NT2/D1 (cell line): Measurements from ENCODE around the gene ADGRL4.

Experiments used
- DNase-seq: peaks from one replicate; pipeline ENCODE4 v3.0.0-alpha.2; 2011; ENCODE audit warnings: low read depth, low spot score
- H3K27me3 ChIP-seq: 2 replicates; pipeline ENCODE4 v1.6.0; 2011; ENCODE audit warnings: mild to moderate bottlenecking; ENCODE audit not compliant: insufficient read length, insufficient read depth
- H3K36me3 ChIP-seq: 2 replicates; pipeline ENCODE4 v1.6.1; 2011; ENCODE audit warnings: mild to moderate bottlenecking, low read length, mixed read lengths; ENCODE audit not compliant: insufficient read depth, insufficient read length
- H3K4me1 ChIP-seq: 2 replicates; pipeline ENCODE4 v1.5.1; 2011; ENCODE audit not compliant: insufficient read depth, insufficient read length
- H3K4me3 ChIP-seq: 2 replicates; pipeline ENCODE4 v1.5.1; 2011; ENCODE audit warnings: low read depth; ENCODE audit not compliant: insufficient read length
- H3K9ac ChIP-seq: 2 replicates; pipeline ENCODE4 v1.6.0; 2011; ENCODE audit warnings: low read depth; ENCODE audit not compliant: insufficient read length
- H3K9me3 ChIP-seq: 2 replicates; pipeline ENCODE4 v1.5.1; 2011; ENCODE audit warnings: mild to moderate bottlenecking, low read length; ENCODE audit not compliant: insufficient read depth
- SUZ12 ChIP-seq: IDR thresholded peaks from 2 replicates; pipeline ENCODE4 v1.6.1; 2011; ENCODE audit not compliant: insufficient read length, insufficient read depth; ENCODE audit errors: extremely low read depth
- YY1 ChIP-seq: IDR thresholded peaks from 2 replicates; pipeline ENCODE4 v1.6.1; 2011; ENCODE audit not compliant: insufficient read length, insufficient read depth
- ZNF274 ChIP-seq: IDR thresholded peaks from 2 replicates; pipeline ENCODE4 v1.6.1; 2011; ENCODE audit warnings: mild to moderate bottlenecking, low read depth, low read length

ADGRL4 gene

DNA sequence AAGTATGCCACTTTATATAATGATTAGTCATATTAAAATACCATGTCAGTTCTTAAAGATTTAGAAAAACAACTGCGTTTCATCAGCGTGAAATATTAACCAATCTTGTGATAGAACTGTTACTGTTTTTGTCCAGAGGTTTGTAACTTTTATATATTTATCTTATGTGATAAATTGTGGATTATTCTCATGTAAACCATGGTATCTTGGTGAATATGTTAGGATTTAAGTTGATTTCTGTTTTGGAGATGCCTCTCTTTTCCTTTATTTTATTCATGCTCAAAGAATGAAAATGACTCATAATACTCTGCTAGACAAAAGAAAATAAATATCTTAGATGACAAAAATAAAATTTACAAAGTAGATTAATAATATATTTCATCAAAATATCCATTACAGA, 88.4 kb downstream of the ADGRL4 start:
- H3K4me3 ChIP-seq = no peak overlapping the region
- no peaks in the 10 kb centered on the region for H3K4me1 ChIP-seq
- TF ChIP-seq ZNF274 (no peak), YY1 (no peak), SUZ12 (no peak)

DNA sequence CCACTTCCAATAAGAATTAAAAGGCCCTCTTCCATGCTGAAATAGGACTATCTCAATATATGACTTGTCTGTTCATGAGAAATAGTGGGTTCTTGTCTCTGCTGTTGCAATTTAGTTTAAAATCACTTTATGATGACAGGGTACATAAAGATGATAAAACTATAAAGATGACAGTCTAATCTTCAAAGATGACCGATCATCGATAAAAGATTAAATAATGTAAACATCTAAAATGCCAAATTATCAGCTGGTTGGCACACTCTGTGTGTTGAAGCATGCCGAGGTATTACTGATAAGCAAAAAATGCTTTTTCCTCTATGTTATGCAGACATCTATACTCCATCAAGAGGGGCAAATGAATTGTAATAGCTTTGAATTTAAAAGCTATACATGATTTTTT, 89.5 kb downstream of the ADGRL4 start:
- no peaks in the 10 kb centered on the region for H3K4me1 ChIP-seq
- TF ChIP-seq SUZ12 (no peak), ZNF274 (no peak), YY1 (no peak)

More for the DNA sequence above, 88.4 kb downstream of the ADGRL4 start:
- DNase-seq = no peak
- Histone ChIP-seq H3K9me3 (no peaks in the 10 kb centered on the region), H3K36me3 (no peaks in the 10 kb centered on the region), H3K27me3 (no peaks in the 10 kb centered on the region), H3K9ac (no peak overlapping the region)

DNA sequence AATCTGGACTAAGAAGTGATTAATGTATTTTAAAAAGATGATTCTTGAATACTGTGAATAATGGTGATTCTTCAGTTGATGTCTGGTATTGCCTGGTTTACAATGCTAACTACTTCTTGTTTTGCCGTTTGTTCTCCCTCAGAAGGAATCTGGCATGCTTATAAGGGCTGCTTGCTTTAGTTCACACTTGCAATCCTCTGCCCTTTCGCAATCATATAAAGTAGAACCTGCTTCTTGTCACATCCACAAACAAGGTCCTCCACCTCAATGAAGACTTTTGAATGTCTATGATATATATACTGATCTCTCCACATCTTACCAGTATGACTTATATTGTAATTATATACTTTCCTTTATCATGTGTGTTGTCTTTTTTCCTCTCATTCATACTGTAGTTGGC, 92.6 kb downstream of the ADGRL4 start:
- Histone ChIP-seq H3K36me3 (no peaks in the 10 kb centered on the region), H3K9me3 (no peaks in the 10 kb centered on the region), H3K9ac (no peak overlapping the region), H3K4me1 (no peaks in the 10 kb centered on the region), H3K4me3 (no peak overlapping the region), H3K27me3 (no peaks in the 10 kb centered on the region)
- TF ChIP-seq ZNF274 (no peak), YY1 (no peak), SUZ12 (no peak)
- no peak for DNase-seq

More for the DNA sequence above, 89.5 kb downstream of the ADGRL4 start:
- Histone ChIP-seq H3K9ac (no peak overlapping the region), H3K4me3 (no peak overlapping the region), H3K27me3 (no peaks in the 10 kb centered on the region), H3K9me3 (no peaks in the 10 kb centered on the region), H3K36me3 (no peaks in the 10 kb centered on the region)
- no peak for DNase-seq

DNA sequence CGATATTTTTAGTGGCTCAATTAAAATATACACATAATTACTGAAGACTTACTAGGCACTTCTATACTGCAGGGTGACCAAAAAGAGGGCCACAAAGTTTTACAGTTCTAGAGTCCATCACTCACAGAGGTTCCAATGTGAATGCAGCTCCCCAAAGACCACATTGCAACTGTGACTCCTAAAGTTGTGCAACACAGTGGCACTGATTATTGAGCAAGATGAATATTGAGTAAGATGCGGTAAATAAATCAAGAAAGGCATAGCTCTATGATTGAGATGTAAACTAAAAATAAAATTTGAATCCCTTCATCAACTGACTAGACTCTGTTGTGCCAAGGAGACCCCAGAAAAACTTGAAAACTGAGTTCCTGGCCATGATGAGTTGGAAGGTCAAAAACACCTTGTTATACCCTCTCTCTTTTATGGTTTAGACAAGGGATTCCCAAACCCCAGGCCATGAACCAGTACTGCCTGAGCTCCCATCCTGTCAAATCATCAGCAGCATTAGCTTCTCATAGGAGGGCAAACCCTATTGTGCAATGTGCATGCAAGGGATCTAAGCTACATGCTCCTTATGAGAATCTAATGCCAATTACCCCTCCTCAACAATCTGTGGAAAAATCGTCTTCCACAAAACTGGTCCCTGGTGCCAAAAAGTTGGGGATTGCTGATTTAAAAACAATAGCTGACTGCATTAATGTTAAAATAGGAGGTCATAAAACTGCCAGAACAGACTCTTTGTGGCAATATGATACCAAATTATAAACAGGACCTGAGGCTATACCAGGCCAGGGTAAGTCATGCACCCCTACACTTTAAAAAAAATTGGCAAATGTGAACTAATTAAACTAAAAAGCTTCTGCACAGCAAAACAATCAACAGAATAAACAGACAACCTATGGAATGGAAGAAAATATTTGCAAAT, 94.3 kb downstream of the ADGRL4 start:
- no peaks in the 10 kb centered on the region for H3K27me3 ChIP-seq
- no peak for DNase-seq
- H3K36me3 ChIP-seq = no peaks in the 10 kb centered on the region
- TF ChIP-seq SUZ12 (no peak), YY1 (no peak), ZNF274 (no peak)
- H3K4me3 ChIP-seq = no peak overlapping the region
- no peaks in the 10 kb centered on the region for H3K9me3 ChIP-seq
- no peaks in the 10 kb centered on the region for H3K4me1 ChIP-seq
- H3K9ac ChIP-seq = no peak overlapping the region

DNA sequence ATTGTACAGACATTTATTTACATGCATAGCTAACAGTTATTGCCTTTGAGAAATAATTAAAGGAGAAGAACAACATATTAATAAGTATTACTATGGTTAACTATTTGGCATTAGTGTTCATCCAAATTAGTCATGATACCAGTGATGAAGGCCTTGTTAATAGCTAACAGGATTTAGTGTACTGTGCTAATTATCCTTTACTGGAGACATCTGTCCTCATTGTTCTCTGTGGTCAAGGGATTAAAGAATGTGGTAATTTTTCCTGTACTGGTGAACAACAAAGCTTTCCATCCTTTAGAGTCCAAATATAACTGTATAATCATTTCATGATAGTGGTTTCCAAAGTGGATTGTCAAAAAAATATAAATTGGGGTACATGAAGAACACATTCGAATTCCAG, 103.9 kb downstream of the ADGRL4 start:
- no peak overlapping the region for H3K9ac ChIP-seq
- no peaks in the 10 kb centered on the region for H3K27me3 ChIP-seq
- no peak for DNase-seq
- no peaks in the 10 kb centered on the region for H3K9me3 ChIP-seq
- TF ChIP-seq YY1 = no peak
- TF ChIP-seq SUZ12 = no peak
- no peak for TF ChIP-seq ZNF274
- H3K36me3 ChIP-seq = no peaks in the 10 kb centered on the region
- H3K4me3 ChIP-seq = no peak overlapping the region
- H3K4me1 ChIP-seq = no peaks in the 10 kb centered on the region

DNA sequence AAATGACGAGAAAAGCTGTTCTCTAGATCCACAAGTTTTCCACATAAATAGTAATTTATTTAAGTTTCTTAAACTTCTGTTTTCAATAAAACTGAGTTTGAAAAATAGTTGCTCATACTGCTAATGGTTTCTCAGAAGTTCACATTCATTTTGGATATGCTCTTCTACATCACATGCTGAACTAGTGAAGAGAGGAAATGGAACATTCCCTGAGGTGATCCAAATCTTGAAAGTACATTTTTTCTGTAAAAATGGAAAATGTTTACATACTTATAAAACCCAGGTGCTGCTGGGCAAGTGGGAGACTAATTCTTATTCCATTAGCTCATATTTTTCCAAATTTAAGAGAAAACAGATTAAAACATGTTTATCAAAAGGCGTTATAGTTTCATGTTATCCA, 111.7 kb downstream of the ADGRL4 start:
- no peaks in the 10 kb centered on the region for H3K4me1 ChIP-seq

DNA sequence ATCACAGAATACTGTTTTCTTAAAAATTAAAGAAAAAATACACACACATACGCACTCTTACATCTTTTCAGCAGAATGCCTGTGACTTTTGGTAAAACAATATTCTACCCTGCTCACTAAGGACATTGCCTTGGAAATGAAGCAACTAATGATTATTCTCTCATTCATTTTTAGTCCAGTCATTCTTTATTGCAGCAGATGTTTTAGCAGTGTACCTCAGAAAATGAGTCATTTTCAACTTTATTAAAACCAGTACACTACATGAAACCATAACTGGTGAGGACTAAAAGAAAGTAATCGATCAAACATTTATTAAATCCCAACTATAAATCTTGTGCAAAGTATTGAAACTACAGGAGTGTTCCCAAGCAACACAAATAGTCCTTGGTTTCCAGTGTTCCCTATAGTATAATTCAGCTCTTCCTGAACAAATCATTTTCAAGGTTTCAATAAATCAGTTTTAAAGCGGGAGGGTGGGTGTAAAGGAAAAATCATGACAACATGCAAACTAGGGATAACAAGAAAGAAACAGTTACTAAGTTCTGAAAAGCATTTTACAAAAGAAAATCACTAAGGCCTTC, 114.2 kb downstream of the ADGRL4 start:
- no peaks in the 10 kb centered on the region for H3K36me3 ChIP-seq
- no peaks in the 10 kb centered on the region for H3K27me3 ChIP-seq
- no peaks in the 10 kb centered on the region for H3K9me3 ChIP-seq
- TF ChIP-seq ZNF274 = no peak
- TF ChIP-seq SUZ12 = no peak
- TF ChIP-seq YY1 = no peak
- no peak overlapping the region for H3K4me3 ChIP-seq
- H3K9ac ChIP-seq = no peak overlapping the region
- DNase-seq = no peak
- H3K4me1 ChIP-seq = no peaks in the 10 kb centered on the region

More for the DNA sequence above, 111.7 kb downstream of the ADGRL4 start:
- Histone ChIP-seq H3K9me3 (no peaks in the 10 kb centered on the region), H3K27me3 (no peaks in the 10 kb centered on the region), H3K9ac (no peak overlapping the region), H3K4me3 (no peak overlapping the region), H3K36me3 (no peaks in the 10 kb centered on the region)
- DNase-seq = no peak
- TF ChIP-seq YY1 = no peak
- no peak for TF ChIP-seq SUZ12
- TF ChIP-seq ZNF274 = no peak
